Osteocyte (in vitro differentiated cells): ENCODE results near the gene KCNK6. TPM values are rescaled to one million over a fixed set of nuclear protein-coding genes. Genes with fewer than 3 reads are reported as not detected.

ENCODE experiments used
- DNase-seq: peaks from one replicate; pipeline ENCODE4 v3.0.0; 2021; ENCODE audit warnings: mixed read lengths; ENCODE audit not compliant: unreplicated experiment; ENCODE audit errors: extremely low spot score
- H3K27ac Mint-ChIP-seq: one replicate; pipeline ENCODE4 v1.8.0; 2021; ENCODE audit warnings: mild to moderate bottlenecking, mixed read lengths; ENCODE audit not compliant: unreplicated experiment
- H3K27me3 Mint-ChIP-seq: one replicate; pipeline ENCODE4 v1.8.0; 2021; ENCODE audit warnings: mixed read lengths; ENCODE audit not compliant: unreplicated experiment
- H3K36me3 Mint-ChIP-seq: one replicate; pipeline ENCODE4 v1.8.0; 2021; ENCODE audit warnings: mixed read lengths; ENCODE audit not compliant: unreplicated experiment
- H3K4me1 Mint-ChIP-seq: one replicate; pipeline ENCODE4 v1.8.0; 2021; ENCODE audit warnings: mixed read lengths; ENCODE audit not compliant: unreplicated experiment
- H3K4me3 Mint-ChIP-seq: one replicate; pipeline ENCODE4 v1.8.0; 2021; ENCODE audit warnings: mild to moderate bottlenecking, moderate library complexity, mixed read lengths; ENCODE audit not compliant: unreplicated experiment
- H3K9me3 Mint-ChIP-seq: one replicate; pipeline ENCODE4 v1.8.0; 2021; ENCODE audit warnings: mixed read lengths; ENCODE audit not compliant: unreplicated experiment
- CTCF ChIP-seq: fragments of 200-600 bp; sonication (generic); IDR thresholded peaks from 2 replicates; pipeline ENCODE4 v1.5.0; 2021; ENCODE audit warnings: antibody characterized with exemption, mild to moderate bottlenecking, moderate library complexity
- total RNA-seq: library from RNA; stranded (reverse); gene quantifications from 2 replicates; pipeline ENCODE4 v1.2.1, GENCODE V29; 2021

The KCNK6 gene
- total RNA-seq, 1 donor from 2014 or later = 13.0 TPM

- Mint-ChIP-seq H3K27me3 (no peaks in the 10 kb centered on the region), H3K36me3 (no peaks in the 10 kb centered on the region), H3K4me3 (no peak overlapping the region), H3K4me1 (peaks cover 32% of the 10 kb centered on the region), H3K9me3 (no peaks in the 10 kb centered on the region), H3K27ac (peak overlapping the region; percentile 93)
- DNase-seq = no peak
- no peak for TF ChIP-seq CTCF
Measured at GRCh38 chr19:38277549-38277948, 42.1 kb upstream of the KCNK6 start.

- Mint-ChIP-seq H3K9me3 (no peaks in the 10 kb centered on the region), H3K27ac (peak overlapping the region; percentile 93), H3K27me3 (no peaks in the 10 kb centered on the region), H3K4me3 (peak overlapping the region; percentile 10), H3K36me3 (no peaks in the 10 kb centered on the region), H3K4me1 (peaks cover 32% of the 10 kb centered on the region)
- TF ChIP-seq CTCF = no peak
- DNase-seq = no peak
Measured at GRCh38 chr19:38277969-38278680, 41.5 kb upstream of the KCNK6 start.

- no peak for DNase-seq
- Mint-ChIP-seq H3K27me3 (no peaks in the 10 kb centered on the region), H3K9me3 (no peaks in the 10 kb centered on the region), H3K36me3 (no peaks in the 10 kb centered on the region), H3K4me1 (peaks cover 32% of the 10 kb centered on the region), H3K27ac (peak overlapping the region; percentile 93), H3K4me3 (no peak overlapping the region)
- TF ChIP-seq CTCF = no peak
Measured at GRCh38 chr19:38278751-38279150, 40.9 kb upstream of the KCNK6 start.

GRCh38 chr19:38280030-38280921 lies 39.4 kb upstream of the KCNK6 start:
- H3K9me3 Mint-ChIP-seq = no peaks in the 10 kb centered on the region
- DNase-seq = no peak
- no peaks in the 10 kb centered on the region for H3K27me3 Mint-ChIP-seq
- H3K36me3 Mint-ChIP-seq = no peaks in the 10 kb centered on the region
- no peak overlapping the region for H3K4me3 Mint-ChIP-seq
- H3K27ac Mint-ChIP-seq = no peak overlapping the region
- H3K4me1 Mint-ChIP-seq = peaks cover 34% of the 10 kb centered on the region
- TF ChIP-seq CTCF = no peak
